Pulmonary artery endothelial cell (primary cell): ENCODE data around the gene DOK7. TPM values are rescaled to one million over a fixed set of nuclear protein-coding genes. Genes with fewer than 3 reads are reported as not detected.

Experiments used
- DNase-seq: peaks from one replicate; pipeline ENCODE4 v3.0.0-alpha.2; 2011; ENCODE audit warnings: low read depth, low spot score
- total RNA-seq: library from RNA; depleted of rRNA; stranded (reverse); fragments of >200 nt; gene quantifications from 2 replicates; pipeline ENCODE4 v1.2.3, GENCODE V29; 2014

Gene DOK7
- total RNA-seq, 1 donor from 2014 or later, result 0.20 TPM

DNA sequence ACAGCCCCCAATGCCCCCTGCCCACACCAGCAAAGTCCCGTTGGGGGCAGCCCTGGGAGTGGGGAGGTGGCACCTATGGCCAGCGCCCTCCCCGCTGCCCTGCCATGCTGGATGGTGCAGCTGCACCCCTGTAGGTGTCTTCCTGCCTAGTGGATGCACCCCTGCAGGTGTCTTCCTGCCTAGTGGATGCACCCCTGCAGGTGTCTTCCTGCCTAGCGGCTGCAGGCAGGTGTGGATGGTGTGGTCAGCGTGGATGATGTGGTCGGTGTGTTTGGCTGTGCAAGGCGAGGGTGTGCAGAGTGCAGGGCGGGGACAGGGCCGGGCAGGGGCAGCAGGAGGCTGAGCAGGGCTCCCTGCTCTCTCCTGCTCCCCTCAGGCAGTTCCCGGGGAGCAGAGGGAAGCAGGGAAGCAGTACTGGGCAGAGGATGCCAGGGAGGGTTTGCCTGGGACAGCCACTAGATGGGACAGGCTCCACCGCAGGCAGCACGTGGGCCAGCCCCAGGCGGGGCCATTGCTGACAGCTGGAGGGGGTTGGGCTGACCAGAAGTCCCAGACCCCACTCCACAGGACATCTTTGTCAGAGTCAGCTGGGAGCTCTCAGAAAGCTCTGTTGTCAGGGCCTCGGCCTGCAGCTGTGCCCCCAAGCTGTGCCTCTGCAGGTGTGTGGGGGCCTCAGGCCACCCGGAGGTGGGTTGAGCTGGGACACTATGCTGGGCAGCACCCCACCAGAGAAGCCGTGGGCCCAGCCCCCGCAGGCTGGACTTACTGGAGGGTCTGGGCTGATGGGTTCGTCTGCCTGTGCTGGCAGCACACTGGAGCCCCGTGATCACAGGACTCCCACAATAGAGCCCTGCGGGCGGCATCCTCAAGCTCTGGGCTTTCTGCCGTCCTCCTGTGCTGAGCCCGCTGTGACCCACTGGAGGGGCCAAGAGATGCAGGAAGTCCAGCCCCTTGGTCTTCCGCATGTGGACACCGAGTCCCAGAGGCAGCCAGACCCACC is 23.7 kb downstream of the DOK7 start:
- no peak for DNase-seq

DNA sequence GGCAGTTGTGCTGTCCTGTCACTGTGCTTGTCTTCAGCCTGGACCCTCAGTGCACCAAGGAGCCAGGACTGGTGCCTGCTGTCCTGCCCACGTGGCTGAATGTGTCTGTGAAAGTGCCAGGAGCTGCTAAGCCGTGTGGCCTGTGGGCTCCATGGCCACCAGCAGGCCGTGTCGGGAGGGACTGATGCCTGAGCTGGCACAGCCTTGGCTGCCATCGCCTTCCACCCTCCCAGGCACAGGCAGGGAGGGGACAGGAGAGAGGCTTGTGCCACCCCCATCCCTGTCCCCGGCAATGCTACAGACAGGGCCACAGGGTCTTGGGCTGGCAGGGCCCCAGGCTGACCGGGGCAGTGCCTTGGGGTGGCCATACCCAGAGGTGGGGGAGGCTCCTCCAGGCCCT is 24.8 kb downstream of the DOK7 start:
- DNase-seq, result no peak

DNA sequence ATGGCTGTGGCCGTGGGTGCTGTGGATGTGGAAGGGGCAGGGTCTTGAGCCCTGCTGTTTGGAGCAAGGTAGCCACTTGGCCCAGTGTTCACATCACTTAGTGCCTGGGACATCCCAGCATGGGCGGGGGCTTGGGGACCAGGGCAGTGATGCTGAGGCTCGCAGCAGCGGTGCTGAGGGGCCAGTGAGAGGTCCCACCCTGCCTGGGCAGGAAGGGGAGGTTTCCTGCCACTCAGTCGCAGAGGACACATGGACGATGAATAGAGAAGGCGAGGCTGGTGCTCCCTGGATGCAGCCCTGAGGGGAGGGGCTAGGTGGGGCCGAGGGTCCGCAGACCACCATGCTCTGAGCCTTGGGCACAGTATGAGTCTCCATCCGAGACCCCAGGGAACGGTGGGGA is 25.7 kb downstream of the DOK7 start:
- DNase-seq, result no peak

DNA sequence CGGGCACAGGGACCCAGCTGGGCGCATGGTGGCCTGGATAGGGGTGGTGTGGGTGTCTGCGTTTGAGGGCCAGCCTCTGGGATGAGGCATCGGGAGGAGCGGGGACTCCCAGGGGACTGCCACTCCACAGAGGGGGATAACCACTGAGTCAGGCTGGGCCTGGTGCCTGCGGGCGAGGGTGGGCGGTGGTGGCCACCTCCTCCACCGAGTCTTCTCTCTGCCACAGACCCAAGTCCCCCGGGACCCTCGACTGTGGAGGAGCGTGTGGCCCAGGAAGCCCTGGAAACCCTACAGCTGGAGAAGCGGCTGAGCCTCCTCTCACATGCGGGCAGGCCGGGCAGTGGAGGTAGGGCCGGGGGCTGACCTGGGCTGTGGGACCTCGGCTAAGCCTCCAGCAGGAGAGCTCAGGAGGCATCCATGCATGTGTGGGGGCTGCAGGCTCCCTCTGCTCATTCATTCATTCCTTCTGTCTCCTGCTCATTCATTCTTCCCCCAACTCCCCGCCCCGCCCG is 26.4 kb downstream of the DOK7 start:
- DNase-seq, result no peak

DNA sequence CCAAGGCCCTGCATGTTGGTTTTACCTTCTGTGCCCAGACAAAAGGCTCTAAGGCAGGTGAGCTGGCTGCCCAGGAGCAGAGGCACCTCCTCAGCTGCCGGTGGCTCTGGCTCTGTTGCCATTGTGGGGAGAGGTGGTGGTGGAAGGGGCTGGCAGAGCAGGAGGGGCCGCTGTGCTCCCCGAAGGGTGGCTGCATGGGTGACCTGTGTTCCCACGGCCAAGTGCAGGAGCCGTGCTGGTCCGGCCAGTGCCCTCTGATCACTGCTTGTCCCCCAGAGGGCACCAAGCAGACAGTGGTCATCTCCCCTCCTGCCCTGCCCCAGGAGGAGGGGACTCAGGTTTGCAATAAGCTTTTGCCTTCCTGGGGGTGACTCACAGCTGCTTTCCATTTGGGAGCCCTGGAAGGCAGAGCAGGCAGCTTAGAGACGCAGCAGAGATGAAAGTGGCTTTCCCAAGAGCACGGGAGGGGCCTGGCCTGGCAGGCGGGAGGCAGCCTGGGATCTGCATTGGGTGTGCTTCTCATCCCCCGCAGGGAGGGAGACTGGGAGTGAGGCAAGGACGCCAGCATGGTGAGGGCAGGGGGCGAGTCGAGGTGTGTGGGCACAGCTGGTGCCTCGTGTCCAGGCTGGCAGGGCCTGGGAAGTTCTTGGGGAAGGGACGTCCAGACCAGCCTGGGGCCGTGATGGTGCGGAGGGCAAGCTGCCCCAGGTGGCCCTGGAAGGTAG is 28.7 kb downstream of the DOK7 start:
- no peak for DNase-seq

DNA sequence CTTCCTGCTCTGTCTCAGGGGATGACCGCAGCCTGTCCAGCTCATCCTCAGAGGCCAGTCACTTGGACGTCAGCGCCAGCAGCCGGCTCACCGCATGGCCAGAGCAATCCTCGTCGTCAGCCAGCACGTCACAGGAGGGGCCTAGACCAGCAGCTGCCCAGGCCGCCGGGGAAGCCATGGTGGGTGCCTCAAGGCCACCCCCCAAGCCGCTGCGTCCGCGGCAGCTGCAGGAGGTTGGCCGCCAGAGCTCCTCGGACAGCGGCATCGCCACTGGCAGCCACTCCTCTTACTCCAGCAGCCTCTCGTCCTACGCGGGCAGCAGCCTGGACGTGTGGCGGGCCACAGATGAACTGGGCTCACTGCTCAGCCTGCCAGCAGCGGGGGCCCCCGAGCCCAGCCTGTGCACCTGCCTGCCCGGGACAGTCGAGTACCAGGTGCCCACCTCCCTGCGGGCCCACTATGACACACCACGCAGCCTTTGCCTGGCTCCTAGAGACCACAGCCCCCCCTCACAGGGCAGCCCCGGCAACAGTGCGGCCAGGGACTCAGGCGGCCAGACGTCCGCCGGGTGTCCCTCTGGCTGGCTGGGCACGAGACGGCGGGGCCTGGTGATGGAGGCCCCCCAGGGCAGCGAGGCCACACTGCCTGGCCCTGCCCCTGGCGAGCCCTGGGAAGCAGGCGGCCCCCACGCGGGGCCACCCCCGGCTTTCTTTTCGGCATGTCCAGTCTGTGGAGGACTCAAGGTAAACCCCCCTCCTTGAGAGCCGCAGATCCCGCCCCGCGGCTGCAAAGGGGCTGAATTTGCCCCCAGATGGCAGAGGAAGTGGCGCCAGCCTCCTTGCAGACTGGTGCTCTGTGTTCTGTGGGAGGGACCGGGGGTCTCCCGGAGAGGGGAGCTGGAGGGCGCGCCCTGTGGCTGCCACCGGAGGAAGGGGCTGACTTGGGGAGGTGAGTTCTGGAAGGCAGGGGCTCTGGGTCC is 29.9 kb downstream of the DOK7 start:
- no peak for DNase-seq

DNA sequence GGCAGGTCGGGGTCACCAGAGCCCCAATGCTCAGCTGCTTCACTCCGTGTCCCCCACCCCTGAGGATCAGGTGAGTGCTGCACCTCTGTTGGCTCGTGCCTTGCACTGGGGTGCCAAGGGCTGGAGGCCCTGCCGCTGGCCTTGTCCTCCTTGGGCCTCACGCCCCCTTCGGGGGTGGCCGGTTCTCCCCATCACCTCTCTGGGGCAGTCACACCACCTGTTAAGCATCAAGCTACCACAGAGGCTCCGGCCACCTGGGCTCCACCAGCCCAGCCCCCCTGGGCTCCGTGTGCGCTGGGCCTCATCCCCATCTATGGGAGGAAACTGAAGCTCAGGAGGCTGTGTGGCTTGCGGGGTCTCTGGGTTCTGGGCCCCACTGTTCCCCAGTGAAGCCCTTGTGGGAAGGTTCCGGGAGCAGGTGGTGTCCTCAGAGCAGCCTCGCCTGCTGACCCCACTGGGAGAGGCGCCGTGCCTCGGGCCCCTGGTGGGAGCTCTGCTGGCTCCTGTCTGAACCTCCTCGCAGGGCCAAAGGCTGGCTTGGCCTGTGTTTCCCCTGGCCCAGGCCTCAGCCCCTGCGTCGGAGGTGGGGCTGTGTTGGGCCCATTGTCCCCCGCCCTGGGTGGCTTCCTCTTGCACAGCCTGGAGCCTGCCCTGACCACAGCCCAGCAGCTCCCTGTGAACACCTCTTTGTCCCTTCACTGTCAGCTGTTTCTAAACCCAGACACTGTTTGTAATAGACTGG is 30.8 kb downstream of the DOK7 start:
- DNase-seq, result no peak

DNA sequence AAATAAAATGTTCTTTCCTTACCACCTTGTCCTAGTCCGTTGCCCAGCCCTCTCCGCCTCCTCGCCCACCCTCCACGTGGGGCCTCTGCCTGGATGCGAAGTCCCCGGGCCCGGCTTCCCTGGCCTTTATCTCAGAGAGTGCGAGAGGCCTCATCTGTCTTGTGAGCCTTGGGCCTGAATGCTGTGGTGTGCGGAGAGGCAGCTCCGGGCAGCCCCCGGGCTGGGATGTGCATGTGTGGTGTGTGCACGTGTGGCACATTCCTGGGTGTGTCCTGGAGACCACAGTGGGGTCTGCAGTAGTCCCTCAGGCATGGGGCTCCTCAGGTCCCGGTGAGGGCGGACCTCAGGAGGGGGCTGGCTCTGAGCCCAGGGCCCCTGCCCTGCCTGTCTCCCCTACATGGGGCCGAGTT is 31.4 kb downstream of the DOK7 start:
- DNase-seq, result no peak

DNA sequence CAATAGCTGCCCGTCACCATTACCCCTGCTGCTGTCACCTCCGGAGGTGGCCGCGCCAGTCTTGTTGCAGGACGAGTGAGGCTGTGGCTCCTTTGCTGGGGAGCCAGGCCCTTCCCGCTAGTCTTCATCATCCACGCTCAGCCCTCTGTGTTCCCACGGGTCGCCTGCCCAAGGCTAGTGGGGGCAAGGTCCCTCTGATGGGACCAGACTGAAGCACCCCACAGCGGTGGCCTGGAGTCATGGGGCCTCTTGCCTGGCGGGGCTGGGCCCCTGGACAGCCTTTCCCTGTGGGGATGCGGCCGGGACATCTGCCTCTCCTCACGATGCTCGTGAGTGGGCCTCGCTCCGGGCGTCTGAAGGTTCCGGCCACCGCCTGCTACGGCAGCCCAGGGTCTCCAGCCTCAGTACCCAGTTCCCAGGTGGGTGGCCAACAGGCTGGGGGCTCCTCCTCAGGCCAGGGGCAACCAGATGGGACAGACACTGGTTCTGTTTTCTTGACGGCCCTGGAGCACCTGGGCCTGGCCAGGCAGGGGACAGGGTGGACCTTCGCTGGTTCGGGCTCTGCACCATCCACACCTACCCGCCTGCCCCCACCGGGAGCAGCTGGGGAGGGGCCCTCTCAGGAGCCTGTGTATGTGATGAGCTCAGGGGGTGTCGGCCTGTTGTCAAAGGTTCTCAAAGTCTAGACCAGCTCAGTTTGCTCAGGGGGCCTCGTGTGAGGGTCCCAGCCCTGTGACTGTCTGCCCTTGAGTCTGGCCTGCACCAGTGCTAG is 32.3 kb downstream of the DOK7 start:
- DNase-seq, result no peak

DNA sequence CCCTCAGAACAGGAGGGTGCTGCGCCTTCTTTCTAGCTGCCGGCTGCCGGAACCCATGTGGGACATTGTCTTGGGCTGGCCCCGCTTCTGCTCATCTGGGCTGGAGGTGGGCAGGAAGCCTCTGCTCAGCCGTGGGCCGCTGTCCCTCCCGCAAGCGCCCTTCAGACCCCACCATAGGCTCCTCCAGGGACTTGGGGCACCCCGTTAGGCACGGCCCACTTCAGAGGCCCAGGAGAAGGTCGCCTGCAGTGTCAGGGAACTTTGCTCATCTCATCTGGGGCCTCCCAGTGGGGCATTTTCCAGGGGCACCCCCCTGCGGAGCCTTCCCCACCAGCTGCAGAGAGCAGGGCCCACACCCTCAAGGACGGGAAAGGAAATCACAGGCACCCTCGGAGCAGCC is 32.9 kb downstream of the DOK7 start:
- no peak for DNase-seq

DNA sequence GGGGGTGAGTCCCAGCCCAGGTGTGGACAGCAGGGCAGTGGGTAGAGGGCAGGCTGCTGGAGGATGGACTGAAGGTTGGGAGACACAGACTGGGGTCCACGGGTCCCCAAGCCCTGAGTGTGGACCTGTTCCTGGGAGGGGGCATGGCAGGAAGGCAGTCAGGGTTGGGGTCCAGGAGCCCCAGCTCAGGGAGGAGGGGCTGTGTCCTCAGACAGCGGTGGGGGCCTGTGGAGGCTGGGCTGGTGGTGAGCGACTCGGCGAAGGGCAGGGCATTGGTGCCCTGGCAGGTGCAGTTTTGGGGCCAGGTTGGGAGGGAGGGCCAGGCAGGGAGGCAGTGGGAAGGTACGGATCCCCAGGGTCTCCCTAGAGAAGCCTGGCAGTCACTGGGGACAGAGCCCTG is 34.0 kb downstream of the DOK7 start:
- DNase-seq, result no peak

DNA sequence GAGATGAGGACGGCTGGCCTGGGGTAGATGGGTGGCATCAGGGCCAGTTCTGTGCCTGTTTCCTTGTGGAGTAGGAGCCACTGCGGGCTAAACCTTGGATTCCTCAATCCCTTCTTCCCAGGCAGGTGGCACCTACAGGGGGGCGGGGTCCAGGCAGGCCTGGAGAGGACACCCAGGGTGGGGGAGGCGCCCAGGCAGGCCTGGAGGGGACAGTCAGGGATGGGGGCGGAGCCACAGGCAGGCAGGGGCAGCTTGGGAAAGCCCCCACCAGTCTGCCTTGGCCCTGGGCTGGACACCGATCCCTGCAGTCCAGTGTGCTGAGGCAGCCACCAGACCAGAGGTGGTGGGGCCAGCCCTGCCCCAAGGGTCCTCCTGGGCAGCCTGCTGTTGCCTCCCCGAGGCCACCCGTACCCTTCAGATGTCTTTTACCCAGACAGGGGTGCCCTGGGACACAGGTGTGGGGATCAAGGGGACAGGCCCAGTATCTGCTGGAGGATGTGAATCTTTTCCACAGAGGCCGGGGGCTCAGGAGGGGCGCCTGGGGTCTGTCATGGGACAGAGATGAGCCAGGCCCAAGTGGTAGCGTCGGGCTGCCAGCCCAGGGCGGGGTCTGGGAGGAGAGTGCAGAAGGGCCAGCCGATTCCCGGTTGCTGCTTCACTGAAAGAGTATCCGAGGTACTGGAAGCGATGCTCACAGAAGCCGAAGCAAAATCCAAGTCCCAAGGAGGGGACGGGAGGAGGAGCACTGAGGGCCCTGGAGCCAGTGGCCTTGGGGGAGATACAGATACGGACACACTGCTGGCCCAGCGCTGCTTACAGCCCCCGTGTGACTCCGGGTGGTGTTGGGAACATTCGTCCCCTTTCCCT is 34.6 kb downstream of the DOK7 start:
- DNase-seq, result no peak

DNA sequence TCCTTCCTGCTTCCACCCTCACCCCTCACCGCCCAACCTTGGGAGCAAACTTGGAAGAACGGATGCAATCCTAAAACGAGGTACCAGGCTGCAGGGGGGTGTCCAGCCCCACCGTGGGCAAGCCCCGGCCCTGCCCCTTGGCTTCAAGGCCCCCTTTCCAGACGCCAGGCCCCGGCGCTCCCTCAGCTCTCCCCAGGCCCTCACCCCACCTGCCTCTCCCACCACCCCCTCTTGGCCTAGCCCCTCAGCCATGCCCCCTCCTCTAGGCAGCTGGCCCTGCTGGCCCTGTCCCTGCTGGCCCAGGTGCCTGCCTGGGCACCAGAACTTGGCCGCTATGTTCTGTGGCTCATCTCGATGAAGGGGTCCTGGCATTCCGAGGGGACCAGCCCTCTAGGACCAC is 35.3 kb downstream of the DOK7 start:
- no peak for DNase-seq

DNA sequence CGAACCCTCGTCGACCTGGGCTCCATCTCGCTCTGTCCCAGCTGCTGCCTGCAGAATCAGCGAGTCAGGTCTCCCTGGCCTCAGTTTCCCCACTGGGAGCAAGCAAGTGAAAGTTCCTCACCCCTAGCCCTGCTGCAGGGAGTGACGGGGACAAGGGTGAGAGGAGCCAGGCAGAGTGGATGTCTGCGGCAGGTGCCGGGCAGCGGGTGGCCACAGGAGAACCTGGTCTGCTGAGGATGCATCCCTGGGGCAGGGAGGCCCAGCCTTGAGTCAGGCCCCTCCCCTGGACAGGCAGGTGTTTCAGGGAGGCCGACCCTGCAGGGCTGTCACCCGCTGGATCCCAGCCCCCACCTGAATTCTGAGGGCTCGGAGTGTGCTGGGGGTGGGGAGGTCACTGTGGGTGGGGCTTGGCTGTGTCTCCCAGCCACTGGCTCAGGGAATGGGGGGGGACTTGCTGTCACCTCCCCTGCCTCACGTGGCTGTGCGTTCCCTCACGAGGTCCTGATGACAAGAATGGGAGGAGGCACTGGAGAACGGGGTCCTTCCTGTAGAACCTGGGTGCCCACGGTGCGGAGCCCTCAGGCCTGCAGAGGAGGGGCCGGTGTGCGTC is 35.9 kb downstream of the DOK7 start:
- no peak for DNase-seq

DNA sequence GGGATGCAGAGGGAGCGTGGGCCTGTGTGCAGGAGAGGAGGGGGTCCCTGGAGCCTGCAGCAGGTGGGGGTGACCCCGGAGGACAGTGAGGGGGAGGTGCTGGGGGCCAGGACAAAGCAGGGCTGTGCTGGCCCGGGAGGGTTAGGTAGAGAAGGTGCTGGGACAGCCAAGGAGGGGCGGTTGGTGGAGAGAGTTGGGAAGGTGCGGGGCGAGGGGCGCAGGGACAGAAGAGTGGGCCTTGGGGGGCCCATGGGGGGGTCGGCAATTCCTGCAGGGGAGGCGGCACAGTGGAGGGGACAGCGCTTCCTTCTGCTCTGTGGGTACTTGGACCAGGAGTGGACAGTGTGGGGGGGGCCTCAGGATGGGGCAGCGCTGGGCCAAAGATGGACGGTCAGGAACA is 36.6 kb downstream of the DOK7 start:
- no peak for DNase-seq

DNA sequence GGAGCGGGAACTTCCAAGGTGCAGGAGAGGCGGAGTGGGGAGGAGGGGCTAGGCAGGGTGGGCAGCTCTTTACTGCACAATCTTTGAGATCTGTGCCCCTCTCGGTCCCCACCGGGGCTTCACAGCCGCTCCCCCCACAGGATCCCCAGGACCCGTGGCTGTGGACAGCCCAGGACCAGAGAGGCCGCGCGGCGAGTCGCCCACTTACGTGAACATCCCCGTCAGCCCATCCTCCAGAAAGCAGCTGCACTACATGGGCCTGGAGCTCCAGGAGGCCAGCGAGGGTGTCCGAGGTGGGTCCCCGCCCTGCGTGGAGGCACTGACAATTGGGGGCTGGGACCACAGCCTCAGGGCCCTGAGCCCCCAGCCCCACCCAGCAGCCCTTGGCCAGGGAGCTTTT is 37.0 kb downstream of the DOK7 start:
- DNase-seq, result no peak

DNA sequence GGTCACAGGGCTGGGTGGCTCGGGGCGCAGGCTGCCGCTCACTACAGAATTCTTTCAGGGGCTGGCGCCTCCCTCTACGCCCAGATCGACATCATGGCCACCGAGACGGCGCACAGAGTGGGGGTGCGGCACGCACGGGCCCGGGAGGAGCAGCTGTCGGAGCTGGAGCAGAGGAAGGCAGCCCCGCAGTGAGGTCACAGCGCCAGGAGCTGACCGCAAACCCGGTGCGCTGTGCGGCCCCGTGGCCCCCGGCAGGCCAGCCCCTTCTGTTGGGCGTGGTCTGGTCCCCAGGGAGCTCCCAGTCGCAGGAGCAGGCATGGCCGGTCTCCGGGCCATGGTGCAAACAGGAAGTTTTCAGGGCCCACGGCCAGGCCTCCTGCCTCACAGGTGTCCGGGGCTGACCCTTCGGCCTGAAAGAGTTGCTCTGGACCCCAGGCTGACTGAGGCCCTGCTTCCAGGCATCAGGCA is 37.6 kb downstream of the DOK7 start:
- DNase-seq, result no peak

DNA sequence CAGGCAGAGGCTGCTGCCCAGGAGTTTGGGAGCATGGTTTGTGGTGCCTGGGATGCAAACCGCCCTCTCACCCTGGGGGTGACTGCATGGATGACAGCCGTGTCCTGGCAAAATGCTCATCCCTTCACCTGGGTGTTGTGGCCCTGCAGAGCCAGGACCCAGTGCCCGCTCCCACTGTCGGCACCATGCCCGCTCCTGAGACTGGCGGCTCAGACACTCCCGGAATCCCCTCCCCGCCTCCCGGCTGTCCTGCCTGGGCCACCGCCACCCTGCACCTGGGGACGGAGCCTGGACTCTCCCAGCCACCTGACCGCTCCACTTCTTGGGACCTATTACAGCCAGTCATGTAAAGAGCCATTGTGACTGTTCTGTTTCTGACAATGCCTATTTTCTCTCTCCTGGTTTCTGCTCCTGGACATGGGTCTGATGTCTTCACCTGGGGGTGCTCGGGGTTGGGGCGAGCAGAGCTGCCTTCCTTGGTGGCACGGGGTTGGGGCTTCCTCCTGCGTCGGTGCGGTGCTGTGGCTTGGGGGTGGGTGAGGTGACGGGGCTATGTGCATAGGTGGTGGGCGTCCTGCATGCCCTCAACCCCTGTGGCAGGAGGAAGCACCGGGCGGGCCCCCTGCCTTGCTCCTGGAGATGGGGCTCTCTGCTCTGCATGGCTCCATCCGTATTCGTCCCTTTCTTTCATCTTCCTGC is 38.2 kb downstream of the DOK7 start:
- DNase-seq, result no peak
